Measurements from ENCODE around the gene MAPK1IP1L. TPM values are rescaled to one million over a fixed set of nuclear protein-coding genes. Genes with fewer than 3 reads are reported as not detected.

MAPK1IP1L gene
- total and polyA plus RNA-seq, 2 of the 4 experiments (the other 2 are of a cell fraction): 44.8 to 168 TPM

DNA sequence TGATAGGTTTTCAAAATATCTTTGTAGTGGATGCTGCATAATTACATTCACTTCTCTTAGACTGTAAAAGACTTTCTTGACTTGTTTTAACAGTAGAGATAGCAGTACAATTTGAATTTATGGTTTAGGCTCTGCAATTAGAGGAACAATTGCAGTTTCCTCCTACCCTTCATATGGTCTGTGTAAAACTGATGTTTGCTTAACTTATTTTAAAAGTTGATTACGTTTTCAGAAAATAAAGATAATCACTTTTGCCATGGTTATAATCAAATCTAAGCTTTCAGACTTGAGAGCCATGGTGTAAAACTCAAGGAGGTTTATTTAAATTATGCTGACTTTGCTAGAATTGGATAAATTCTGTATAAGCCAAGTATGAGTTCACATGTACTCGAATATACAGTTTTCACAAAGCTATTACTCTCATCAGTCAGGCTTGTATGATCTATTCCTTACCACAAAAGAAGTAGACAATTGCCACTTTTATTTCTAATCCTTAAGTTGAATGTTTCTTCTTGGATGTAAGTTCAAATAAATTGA is 2.5 kb upstream of the MAPK1IP1L start:
- no peak overlapping the region for H2AFZ ChIP-seq (replicated peaks; ENCODE audit: low read length, poor library complexity)
- TF ChIP-seq RCOR1 (IDR thresholded peaks at IDR 0.05; ENCODE audit: insufficient replicate concordance, low read length): no peak
- no peak for TF ChIP-seq MAZ (IDR thresholded peaks at IDR 0.05; ENCODE audit: borderline replicate concordance, low read depth, low read length)
- no peak for TF ChIP-seq FOS (IDR thresholded peaks at IDR 0.05; ENCODE audit: low read depth, low read length)
- no peak for TF ChIP-seq MXI1 (IDR thresholded peaks at IDR 0.05; ENCODE audit: borderline replicate concordance, low read depth, low read length)
- TF ChIP-seq, protein P1, sequence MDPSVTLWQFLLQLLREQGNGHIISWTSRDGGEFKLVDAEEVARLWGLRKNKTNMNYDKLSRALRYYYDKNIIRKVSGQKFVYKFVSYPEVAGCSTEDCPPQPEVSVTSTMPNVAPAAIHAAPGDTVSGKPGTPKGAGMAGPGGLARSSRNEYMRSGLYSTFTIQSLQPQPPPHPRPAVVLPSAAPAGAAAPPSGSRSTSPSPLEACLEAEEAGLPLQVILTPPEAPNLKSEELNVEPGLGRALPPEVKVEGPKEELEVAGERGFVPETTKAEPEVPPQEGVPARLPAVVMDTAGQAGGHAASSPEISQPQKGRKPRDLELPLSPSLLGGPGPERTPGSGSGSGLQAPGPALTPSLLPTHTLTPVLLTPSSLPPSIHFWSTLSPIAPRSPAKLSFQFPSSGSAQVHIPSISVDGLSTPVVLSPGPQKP (IDR thresholded peaks at IDR 0.05; ENCODE audit: borderline replicate concordance, low read depth, low read length): no peak
- peak; percentile 98 for TF ChIP-seq MAFK (IDR thresholded peaks at IDR 0.05; ENCODE audit: low read depth, low read length)
- no peak for TF ChIP-seq RFX5 (IDR thresholded peaks at IDR 0.05; ENCODE audit: low read depth, low read length)
- no peak overlapping the region for H4K5ac ChIP-seq (ENCODE audit: low read depth, low read length)
- H3K14ac ChIP-seq (replicated peaks; ENCODE audit: low read depth, low read length): no peak overlapping the region
- WGBS, 2 experiments (ENCODE audit: extremely low coverage in 2 of 2, insufficient read length in 1 of 2): no CpG with 5 or more reads among the region's 2 CpGs
- ATAC-seq (ENCODE audit: low read depth) (no peak), DNase-seq (no peak)
- no peak overlapping the region for H3K4me3 ChIP-seq (ENCODE audit: insufficient read depth, low read depth, low read length)
- no peak overlapping the region for H3K9ac ChIP-seq (ENCODE audit: low read depth, low read length)
- H3K27me3 ChIP-seq (ENCODE audit: control insufficient read depth, insufficient read depth, low read length): no peaks in the 10 kb centered on the region
- no peak overlapping the region for H2BK15ac ChIP-seq (ENCODE audit: low read depth, low read length)
- no peak overlapping the region for H2AK5ac ChIP-seq (ENCODE audit: low read depth, low read length)
- H3K23ac ChIP-seq (ENCODE audit: low read depth, low read length): no peak overlapping the region
- H3K4me2 ChIP-seq (ENCODE audit: low read depth, low read length): no peak overlapping the region
- intact Hi-C loops (cut with micrococcal nuclease) (no loop called here), dilution Hi-C loops (cut with HindIII; ENCODE audit: low sequenced_read_pairs, unreplicated experiment) (no loop called here), in situ Hi-C loops (cut with MboI; ENCODE audit: low sequenced_read_pairs) (no loop called here)
- no peaks in the 10 kb centered on the region for H3K9me1 ChIP-seq (ENCODE audit: insufficient read depth, low read length)
- H2BK120ac ChIP-seq (ENCODE audit: low read depth, low read length): no peak overlapping the region
- POLR2A ChIA-PET (ENCODE audit: unreplicated experiment): no interaction called here
- H2AK9ac ChIP-seq (replicated peaks; ENCODE audit: low read depth, low read length, poor library complexity): no peak overlapping the region
- CTCF ChIA-PET: no interaction called here
- no peak overlapping the region for H3K27ac ChIP-seq (ENCODE audit: insufficient read depth, low read length)
- H3K36me3 ChIP-seq (ENCODE audit: control insufficient read depth, insufficient read depth, low read length): peaks cover 1% of the 10 kb centered on the region; the same call in 1 of the 2 replicates
- no peaks in the 10 kb centered on the region for H3K4me1 ChIP-seq (ENCODE audit: control insufficient read depth, insufficient read depth, low read length)
- H2BK5ac ChIP-seq (ENCODE audit: low read depth, low read length, poor library complexity, severe bottlenecking): no peak overlapping the region
- peaks cover 10 to 24% of the 10 kb centered on the region in 2 experiments; a peak in 3 of 4 replicates for H3K79me1 ChIP-seq (ENCODE audit: low read depth in 1 of 2, low read length in 2 of 2)
- H3K4ac ChIP-seq (ENCODE audit: low read depth, low read length): no peak overlapping the region
- no peak overlapping the region for H3K56ac ChIP-seq (ENCODE audit: extremely low read depth, insufficient read depth, low read length)
- no TSS peak for BruUV-seq (replicated peaks)
- H4K8ac ChIP-seq (ENCODE audit: low read depth in 2 of 2, low read length in 2 of 2): no peak overlapping the region
- no peak overlapping the region for H4K91ac ChIP-seq (ENCODE audit: insufficient read depth, low read depth, low read length)
- H3K9me3 ChIP-seq (ENCODE audit: control insufficient read depth, insufficient read depth, low read length): no peaks in the 10 kb centered on the region
- H2BK20ac ChIP-seq (ENCODE audit: low read depth, low read length): no peak overlapping the region
- no peak overlapping the region for H3K18ac ChIP-seq (ENCODE audit: low read depth, low read length)
- peaks cover 25% of the 10 kb centered on the region; the same call in 1 of the 2 replicates for H4K20me1 ChIP-seq (ENCODE audit: insufficient read depth, low read length)

Data from IMR-90 (cell line).